GM18951 (cell line): ENCODE results near the gene SEPTIN8.

Experiments
- POLR2A ChIP-seq: IDR thresholded peaks from 4 replicates; pipeline ENCODE4 v1.6.1; 2011; ENCODE audit warnings: mild to moderate bottlenecking; ENCODE audit not compliant: insufficient read length, insufficient read depth; ENCODE audit errors: extremely low read depth
- in situ Hi-C: fragments of 300-500 bp; cut with MboI; formaldehyde crosslinking; loops from one replicate; pipeline ENCODE4 v1.12.0; 2022; ENCODE audit warnings: low sequenced_read_pairs, mixed read lengths, inconsistent platforms; ENCODE audit not compliant: unreplicated experiment

SEPTIN8 gene

DNA sequence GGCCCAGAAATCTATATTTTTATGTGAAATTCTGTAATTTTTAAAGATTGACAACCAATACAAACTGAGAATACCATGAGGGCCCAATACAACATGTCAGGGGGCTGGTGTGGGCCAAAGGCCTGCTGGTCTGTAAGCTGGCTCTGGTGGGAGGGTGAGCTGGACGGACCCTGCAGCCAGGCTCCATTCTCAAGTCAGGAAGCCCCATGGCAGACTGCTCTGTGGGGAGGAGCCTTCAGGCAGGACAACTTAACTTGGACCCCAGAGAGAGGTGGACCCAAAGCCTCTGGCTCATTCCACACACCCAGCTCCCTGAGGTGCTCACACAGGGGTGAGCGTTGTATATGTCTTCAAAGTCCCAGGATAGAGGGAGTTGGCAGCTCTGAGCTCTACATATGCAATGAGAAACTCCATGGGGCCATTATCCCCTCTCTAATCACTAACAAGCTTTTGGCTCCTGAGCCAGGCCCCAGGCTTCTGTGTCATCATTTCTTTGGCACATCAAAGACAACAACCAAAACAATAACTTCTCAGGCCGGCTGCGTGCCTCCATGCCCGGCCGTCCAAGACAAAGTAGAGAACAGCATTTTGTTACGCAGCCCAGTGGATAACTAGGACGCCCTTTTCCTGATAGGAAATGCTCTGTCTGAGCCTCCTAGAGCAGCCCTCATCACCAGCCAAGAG lies 6.4 kb downstream of the SEPTIN8 start:
- in situ Hi-C loops, result no loop called here
- no peak for TF ChIP-seq POLR2A

DNA sequence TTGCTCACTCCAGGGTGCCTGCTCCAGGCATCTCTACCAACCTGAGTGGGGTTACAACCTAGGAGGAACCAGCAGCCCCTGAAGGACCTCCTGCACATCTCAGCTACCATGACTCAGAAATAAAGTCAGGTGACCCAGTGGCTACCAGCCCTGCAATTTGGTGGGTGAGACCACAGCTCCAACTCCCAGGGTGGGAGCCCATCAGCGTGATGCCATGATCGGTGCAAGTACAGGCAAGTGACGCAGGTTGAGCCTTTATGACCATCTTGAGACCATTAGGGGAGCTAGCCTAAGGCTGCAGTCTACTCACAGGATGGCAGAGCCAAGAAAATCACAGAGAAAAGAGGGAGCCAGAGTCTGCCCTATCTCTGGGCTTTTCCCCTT lies 8.6 kb downstream of the SEPTIN8 start:
- in situ Hi-C loops, result no loop called here
- TF ChIP-seq POLR2A, result no peak

DNA sequence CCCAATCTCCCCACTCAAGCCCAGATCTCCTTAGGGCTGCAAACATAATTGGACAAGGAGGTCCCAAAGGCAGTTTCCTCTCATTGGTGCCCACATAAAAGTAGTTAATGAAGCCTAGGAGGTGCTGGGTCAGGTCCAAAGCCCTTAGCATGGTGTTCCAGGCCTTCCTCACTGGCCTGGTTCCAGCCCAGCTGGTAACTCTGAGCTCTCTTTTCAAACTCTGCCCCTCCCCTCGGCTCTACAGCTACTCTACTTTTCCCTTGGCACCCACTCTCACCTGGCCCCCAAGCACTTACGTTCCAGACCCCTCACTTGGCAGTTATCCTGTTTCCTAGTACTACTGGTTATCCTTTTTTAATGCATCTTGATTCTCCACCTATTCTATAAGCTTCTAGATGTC lies 9.9 kb downstream of the SEPTIN8 start:
- in situ Hi-C loops, result no loop called here

DNA sequence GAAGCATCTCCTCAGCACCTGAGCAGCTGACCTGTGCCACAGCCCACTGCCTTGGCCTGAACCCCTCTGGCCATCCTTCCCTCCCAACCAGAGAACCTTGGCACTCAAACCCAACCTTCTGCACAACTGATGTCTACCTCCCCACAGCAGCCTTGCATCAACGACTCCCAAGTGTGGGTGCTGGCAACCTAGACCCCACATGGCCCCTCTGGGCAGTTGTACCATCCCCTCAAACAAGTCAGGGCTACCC lies 10.3 kb downstream of the SEPTIN8 start:
- in situ Hi-C loops, result no loop called here
- no peak for TF ChIP-seq POLR2A

More for the DNA sequence above, 9.9 kb downstream of the SEPTIN8 start:
- no peak for TF ChIP-seq POLR2A

DNA sequence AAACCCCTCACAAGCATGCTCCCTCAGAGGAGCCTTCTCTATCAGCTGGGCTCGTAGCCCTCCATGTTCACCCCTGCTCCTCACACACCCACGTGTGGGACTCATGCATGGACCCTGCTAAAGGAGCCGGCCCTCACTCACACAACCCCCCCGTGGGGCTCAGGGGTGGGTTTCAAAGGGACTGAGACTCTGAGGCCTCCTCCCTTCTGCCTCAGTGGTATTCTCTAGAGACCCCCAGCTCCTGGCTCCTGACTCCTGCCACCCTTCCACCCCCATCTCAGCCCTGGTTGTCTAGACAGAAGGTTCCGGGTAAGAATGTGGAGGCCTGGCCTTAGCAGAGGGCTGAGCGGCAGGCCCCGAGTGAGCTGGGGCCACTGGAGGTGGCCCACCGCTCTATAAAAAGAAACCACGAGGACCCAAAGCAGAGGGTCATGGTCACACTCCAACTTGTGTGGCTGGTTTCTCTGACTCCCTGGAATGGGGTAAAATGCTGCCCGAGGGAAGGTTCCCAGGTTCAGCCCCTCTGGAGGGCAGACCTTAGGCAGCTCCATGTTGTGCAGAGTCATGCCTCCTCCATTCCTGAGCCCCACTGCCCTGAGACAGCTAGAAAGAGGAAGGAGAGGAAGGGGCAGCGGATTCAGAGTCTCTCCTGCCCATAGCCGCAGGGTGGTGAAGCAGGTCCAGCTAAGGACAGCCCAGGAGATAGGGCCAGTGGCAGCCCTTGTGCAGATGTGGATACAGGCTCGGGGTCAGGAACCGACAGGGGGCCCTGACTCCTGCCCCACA lies 10.8 kb downstream of the SEPTIN8 start:
- no peak for TF ChIP-seq POLR2A
- in situ Hi-C loops, result no loop called here

DNA sequence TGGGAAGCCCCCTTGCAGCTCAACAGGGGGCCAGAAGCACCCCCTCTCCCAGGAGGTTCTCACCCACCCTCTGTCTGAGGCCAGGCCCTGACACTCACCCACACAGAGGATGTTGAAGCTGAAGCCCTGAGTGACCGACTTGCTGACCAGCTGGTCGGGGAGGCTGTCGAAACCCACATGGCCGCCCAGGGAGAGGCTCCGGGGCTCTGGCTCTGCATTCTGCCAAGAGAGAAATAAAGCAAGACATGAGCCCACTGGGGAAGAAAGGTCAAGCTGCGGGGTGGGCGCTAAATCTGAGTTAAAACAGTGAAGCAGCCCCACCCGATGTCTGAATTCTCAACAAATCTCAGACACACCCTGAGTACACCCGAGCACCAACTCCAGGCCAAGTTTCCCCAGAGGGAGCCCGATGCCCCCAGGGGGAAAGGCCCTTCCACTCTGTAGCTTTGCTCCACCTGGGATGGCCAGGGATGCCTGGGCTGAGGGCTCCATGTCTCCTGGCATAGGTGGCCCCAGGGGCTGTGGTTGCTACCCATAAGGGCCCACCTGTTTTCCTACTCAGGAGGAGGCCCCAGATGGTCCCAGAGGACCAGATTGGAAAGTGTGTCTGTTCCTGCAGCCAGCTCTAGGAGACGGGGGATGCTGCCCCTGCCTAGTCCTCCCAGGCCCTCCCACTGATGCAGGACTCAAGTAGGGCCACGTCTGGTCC lies 11.6 kb downstream of the SEPTIN8 start:
- no peak for TF ChIP-seq POLR2A

DNA sequence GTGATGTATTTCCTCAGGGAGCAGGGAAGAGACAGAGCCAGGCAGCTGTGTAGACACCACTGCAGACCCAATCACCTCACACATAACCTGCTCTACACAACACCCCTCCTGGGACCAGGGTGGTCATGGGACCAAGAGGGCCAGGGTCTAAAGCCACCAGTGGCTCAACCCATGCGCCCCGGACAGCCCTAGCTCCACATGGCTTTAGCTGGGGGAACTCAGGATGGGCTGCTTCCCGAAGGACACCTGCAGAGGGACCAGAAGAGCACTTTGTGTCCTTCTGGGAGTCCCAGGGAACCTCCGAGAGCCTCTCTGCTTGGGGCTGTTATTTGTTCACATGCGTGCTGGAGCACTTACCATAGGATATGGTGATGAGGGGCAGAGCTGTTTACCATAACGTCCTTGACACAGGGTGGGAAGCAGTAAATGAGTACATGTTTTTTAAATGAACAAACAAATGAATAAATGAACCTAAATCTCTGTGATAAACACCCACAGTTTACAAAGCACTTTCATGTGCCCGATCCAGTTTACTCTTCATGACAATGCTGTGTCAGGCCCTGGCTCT lies 12.3 kb downstream of the SEPTIN8 start:
- in situ Hi-C loops, result no loop called here
- no peak for TF ChIP-seq POLR2A

More for the DNA sequence above, 11.6 kb downstream of the SEPTIN8 start:
- in situ Hi-C loops, result no loop called here

DNA sequence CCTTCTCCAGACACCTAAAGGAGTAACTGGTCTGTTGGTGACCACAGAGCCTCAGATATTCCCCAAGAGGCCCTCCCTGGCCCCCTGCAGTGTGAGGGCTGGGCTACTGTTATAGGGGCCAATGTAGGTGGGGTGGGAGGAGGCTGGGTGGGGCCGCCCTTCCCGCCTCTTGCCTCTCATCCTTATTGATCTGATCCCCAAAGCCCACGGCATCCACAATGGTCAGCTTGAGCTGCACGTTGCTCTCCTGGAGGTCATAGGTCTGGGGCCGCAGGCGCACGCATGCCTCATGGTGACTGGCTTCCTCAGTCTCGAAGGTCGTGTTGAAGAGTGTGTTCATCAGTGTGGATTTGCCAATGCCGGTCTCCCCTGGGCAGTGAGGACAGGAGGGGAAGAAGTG lies 13.0 kb downstream of the SEPTIN8 start:
- in situ Hi-C loops, result no loop called here
- TF ChIP-seq POLR2A, result no peak

DNA sequence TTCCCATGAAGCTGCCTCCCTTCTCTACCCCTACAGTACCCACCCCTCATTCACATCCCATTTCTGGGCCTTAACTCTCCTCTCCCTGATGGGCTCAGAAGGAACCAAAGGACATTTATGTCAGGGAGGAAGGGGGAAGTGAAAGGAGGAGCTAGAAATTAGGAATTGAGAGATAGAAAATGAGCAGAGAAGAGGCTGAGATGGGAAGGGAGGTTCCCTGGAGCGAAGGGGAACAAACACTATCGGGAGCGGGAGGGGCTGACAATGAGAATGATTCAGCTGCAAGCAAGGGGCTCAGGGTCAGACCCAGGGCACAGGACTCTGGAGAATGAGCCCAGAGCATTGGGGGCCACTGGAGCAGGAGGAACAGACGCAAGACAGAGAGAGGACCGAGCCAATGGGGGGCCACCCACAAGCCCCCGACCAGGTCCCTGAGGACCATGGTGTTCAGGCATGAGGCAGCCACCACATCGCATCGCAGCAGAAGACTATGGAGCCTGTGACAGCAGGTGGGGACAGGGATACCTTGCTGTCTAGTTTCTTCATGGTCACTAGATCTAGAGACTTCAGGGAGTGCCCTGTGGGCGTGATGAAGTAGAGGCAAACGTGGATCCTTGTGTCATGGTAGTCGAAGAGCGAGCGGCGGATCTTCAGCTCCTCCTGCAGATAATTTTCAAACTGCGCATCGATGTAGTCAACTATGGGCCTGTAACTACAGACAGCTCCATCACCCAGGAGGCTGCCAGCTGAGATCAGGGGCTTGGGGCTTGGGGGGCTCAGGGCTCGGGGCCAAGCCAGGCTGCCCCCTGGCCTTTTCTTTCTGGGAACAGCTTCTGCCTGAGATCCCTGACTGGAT lies 13.6 kb downstream of the SEPTIN8 start:
- no peak for TF ChIP-seq POLR2A
- in situ Hi-C loops, result no loop called here

DNA sequence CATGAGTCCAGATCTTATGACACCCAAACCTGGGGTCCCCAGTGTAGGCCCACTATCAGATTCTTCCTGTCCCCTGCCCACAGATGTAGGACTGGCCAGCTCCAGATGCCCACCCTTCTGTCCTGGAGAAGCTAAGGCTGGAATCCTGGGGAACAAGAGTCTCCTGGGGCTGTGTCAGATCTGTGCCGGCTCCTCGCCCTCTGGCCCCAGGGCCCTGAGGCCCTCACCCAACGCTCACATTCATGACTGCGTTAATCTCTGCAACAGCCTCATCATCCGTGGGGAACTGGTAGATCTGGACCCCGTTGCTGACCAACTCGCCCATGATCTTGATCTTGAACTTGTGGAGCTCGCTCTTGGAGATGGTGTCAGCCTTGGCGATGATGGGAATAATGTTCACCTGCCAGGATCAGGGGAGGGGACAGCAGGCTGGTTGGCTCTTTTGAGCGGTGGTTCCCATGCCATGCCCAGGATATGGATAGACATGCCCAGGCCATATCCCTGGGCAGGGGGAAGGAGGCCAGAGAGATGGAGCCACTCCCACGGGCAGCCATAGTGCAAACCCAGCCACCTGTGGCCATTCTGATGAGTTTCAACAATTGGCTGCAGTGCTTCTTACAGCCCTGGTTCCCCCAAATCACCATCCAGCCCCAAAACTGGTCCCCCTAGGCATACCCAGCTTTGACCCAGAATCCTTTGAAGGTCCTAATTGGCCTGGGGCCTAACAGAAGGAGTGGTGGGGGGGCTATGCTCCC lies 14.6 kb downstream of the SEPTIN8 start:
- in situ Hi-C loops, result no loop called here
- TF ChIP-seq POLR2A, result no peak

DNA sequence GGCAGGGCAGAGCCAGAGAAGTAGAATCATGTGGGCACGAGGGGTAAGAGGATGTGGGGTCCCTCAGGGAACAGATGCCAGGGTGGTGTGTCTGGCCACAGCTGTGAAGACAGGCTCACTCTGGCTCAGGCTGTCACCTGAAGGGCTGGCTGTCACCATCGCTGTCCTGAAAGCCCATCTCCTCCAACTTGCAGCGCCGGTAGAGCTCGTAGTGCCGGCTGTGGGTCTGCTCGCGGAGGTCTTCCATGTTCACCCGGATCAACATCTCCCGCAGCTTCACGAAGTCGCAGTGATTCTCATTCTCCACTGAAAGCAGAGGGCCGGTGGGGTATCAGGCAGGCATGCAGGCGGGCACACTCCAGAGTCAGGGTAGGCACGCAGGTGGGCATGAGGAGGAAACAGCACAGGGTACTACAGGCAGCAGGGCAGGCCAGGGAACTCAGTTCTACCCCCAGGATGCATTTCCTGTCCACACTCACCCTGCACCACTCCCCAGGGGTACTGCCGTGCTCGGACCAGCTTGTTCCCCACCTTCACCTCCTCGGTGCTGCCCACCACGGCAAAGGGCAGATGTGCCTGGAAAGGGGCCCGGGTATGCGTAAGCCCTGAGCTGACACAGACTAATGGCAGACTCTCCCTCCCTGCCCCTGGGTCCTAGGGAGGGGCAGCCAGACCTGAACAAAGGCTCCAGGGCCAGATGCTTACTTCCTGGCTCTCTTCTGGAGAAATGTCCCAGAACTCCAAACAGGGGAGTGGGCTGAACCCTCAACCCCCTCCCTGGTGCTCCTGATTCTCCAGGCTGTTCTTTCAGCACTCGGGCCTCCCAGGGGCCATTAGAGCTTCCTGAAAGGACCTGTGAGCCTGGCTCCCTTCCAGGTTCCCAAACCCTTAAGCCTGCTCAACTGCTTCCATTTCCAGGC lies 15.5 kb downstream of the SEPTIN8 start:
- in situ Hi-C loops, result no loop called here
- TF ChIP-seq POLR2A, result no peak
